Measurements from ENCODE around the gene VN1R5. TPM values are rescaled to one million over a fixed set of nuclear protein-coding genes. Genes with fewer than 3 reads are reported as not detected.

VN1R5 gene
- total RNA-seq, 1 experiment from 2014 or later, result not detected

- H3K4ac ChIP-seq (ENCODE audit: low read depth, low read length), result no peak overlapping the region
- no peak overlapping the region for H3K4me2 ChIP-seq (ENCODE audit: insufficient read depth, insufficient read length, low read length)
- no peak overlapping the region for H3T11ph ChIP-seq (ENCODE audit: low read length)
- H3K56ac ChIP-seq (ENCODE audit: insufficient read length, low read depth, low read length), result no peak overlapping the region
- no peaks in the 10 kb centered on the region for H3K79me1 ChIP-seq (ENCODE audit: insufficient read depth, low read depth, low read length, poor library complexity, severe bottlenecking)
- no peak overlapping the region for H3K23ac ChIP-seq (ENCODE audit: insufficient read length, low read depth, low read length)
- H2BK5ac ChIP-seq (ENCODE audit: insufficient read length, low read length), result no peak overlapping the region
- no CpG with 5 or more reads among the region's 5 CpGs for WGBS (ENCODE audit: extremely low coverage, insufficient read length, low lambda C conversion rate)
- no peaks in the 10 kb centered on the region for H3K23me2 ChIP-seq (ENCODE audit: insufficient read length, low read depth, low read length, poor library complexity, severe bottlenecking)
- no peak overlapping the region for H3K9ac ChIP-seq (ENCODE audit: extremely low read depth, insufficient read length, low read length)
- no peak overlapping the region for H3K27ac ChIP-seq (ENCODE audit: insufficient read length, low read depth, low read length)
- H2BK15ac ChIP-seq (ENCODE audit: low read depth, low read length), result no peak overlapping the region
- H3K36me3 Mint-ChIP-seq (ENCODE audit: insufficient read depth in 1 of 3, low read depth in 3 of 3), result peaks cover 9 to 10% (median 9%) of the 10 kb centered on the region in 3 experiments
- peaks cover 7% of the 10 kb centered on the region for H3K9me3 ChIP-seq (ENCODE audit: control insufficient read depth, low read depth, low read length)
- H2AFZ ChIP-seq (ENCODE audit: low read length), result no peak overlapping the region
- H2BK20ac ChIP-seq (ENCODE audit: low read depth, low read length, poor library complexity, severe bottlenecking), result no peak overlapping the region
- no peak overlapping the region for H2AK5ac ChIP-seq (ENCODE audit: insufficient read length, low read length)
- peak overlapping the region in 1 of 3 experiments; percentile 62; a peak in 2 of 7 replicates for H3K27ac Mint-ChIP-seq
- H2BK120ac ChIP-seq (ENCODE audit: low read depth, low read length, poor library complexity, severe bottlenecking), result no peak overlapping the region
- H3K4me3 Mint-ChIP-seq, result no peak overlapping the region
- H4K20me1 ChIP-seq (ENCODE audit: control insufficient read depth, insufficient read depth, insufficient read length), result no peaks in the 10 kb centered on the region
- H3K4me1 Mint-ChIP-seq, result no peaks in the 10 kb centered on the region
- H4K5ac ChIP-seq (ENCODE audit: insufficient read length, low read depth, low read length), result no peak overlapping the region
- H3K18ac ChIP-seq (ENCODE audit: insufficient read length, low read depth, low read length), result no peak overlapping the region
- H3K79me2 ChIP-seq (ENCODE audit: insufficient read depth, low read length), result no peaks in the 10 kb centered on the region
- no peaks in the 10 kb centered on the region for H3K4me1 ChIP-seq (ENCODE audit: insufficient read depth, low read length)
- H3K14ac ChIP-seq (ENCODE audit: insufficient read depth, low read length), result no peak overlapping the region
- H4K8ac ChIP-seq (replicated peaks; ENCODE audit: insufficient read length, low read depth, low read length), result no peak overlapping the region
- no peak for DNase-seq
- H3K27me3 Mint-ChIP-seq (ENCODE audit: low read depth), result peaks cover 2% of the 10 kb centered on the region
- no peak for TF ChIP-seq CTCF (conservative IDR thresholded peaks at IDR 0.05)
- H4K91ac ChIP-seq (ENCODE audit: insufficient read length, low read depth, low read length), result no peak overlapping the region
- no peaks in the 10 kb centered on the region for H3K27me3 ChIP-seq (ENCODE audit: insufficient read depth, low read length)
- peaks cover 18 to 20% of the 10 kb centered on the region in 2 experiments for H3K9me3 Mint-ChIP-seq
- H2BK12ac ChIP-seq (ENCODE audit: insufficient read length, low read depth, low read length), result no peak overlapping the region
Measured at GRCh38 chr1:247266053-247266452, 10.2 kb downstream of the VN1R5 start.
